Stomach (tissue), 9 donors: Measurements from ENCODE around the gene ZNF555. TPM values are rescaled to one million over a fixed set of nuclear protein-coding genes. Genes with fewer than 3 reads are reported as not detected.

Source experiments
- DNase-seq, 2 donors: peaks; one replicate each; pipeline versions ENCODE4 v3.0.0 to v3.0.0-alpha.2; 2013 to 2019
- H3K27ac ChIP-seq, 5 donors: fragments of 200-600 bp in 4 of 5; sonication (generic) in 4 of 5; one replicate each; pipeline ENCODE4 v1.5.1; 2013 to 2019; ENCODE audit warnings: mild to moderate bottlenecking in 1 of 5, moderate library complexity in 1 of 5
- H3K27me3 ChIP-seq, 3 donors: fragments of 200-600 bp; sonication (generic); one replicate each; pipeline ENCODE4 v1.5.1; 2017 to 2019; ENCODE audit warnings: mixed run types in 1 of 3
- H3K36me3 ChIP-seq, 4 donors: fragments of 200-600 bp; sonication (generic); 1 replicate in 3 of 4; 2 replicates in 1 of 4; pipeline ENCODE4 v1.5.1; 2016 to 2019
- H3K4me1 ChIP-seq, 4 donors: fragments of 200-600 bp; sonication (generic); one replicate each; pipeline ENCODE4 v1.5.1; 2016 to 2019
- H3K4me3 ChIP-seq, 4 donors: fragments of 200-600 bp; sonication (generic) in 3 of 4; one replicate each; pipeline ENCODE4 v1.5.1; 2016 to 2019; ENCODE audit warnings: mild to moderate bottlenecking in 1 of 4
- H3K9me3 ChIP-seq, 4 donors: fragments of 200-600 bp; sonication (generic); one replicate each; pipeline ENCODE4 v1.5.1; 2016 to 2019
- EP300 ChIP-seq: sonication (generic); formaldehyde crosslinking; IDR thresholded peaks from one replicate; pipeline ENCODE4 v1.6.1; 2017; ENCODE audit warnings: antibody characterized with exemption
- POLR2A ChIP-seq, 4 donors: fragments of 450-650 bp; IDR thresholded peaks; one replicate each; pipeline ENCODE4 v1.6.1; 2016; ENCODE audit warnings: antibody characterized with exemption in 4 of 4, control low read depth in 2 of 4, mild to moderate bottlenecking in 1 of 4, moderate library complexity in 1 of 4
- POLR2AphosphoS5 ChIP-seq, 3 donors: sonication (generic); formaldehyde crosslinking; IDR thresholded peaks; one replicate each; pipeline ENCODE4 v1.6.1; 2016; ENCODE audit warnings: antibody characterized with exemption in 3 of 3
- WGBS, 5 donors: extraction: QIAGEN DNeasy Blood & Tissue Kit in 3 of 5; methylation state at CpG; one replicate each; pipeline versions ENCODE4 v1.1.5 to v1.1.7; 2013 to 2018; 5-methylcytosine and 5-hydroxymethylcytosine counted together
- intact Hi-C: fragments of 100-400 bp; cut with DNase I; formaldehyde crosslinking; loops from one replicate; pipeline ENCODE4 v1.15.1; 2023; ENCODE audit warnings: low total_unique reads
- polyA plus RNA-seq, 3 donors: library from polyadenylated mRNA; stranded (reverse); fragments of 200-250 nt; gene quantifications; one replicate each; pipeline ENCODE4 v1.2.3, GENCODE V29; 2013
- total RNA-seq, 5 donors: library from RNA; depleted of rRNA; stranded (reverse); fragments of >200 nt; gene quantifications; one replicate each; pipeline versions ENCODE4 v1.1.0 to v1.2.3, GENCODE V29; 2014 to 2016
- TF ChIP-seq, protein P1 (sequence below), 7 experiments: fragments of 450-650 bp in 4 of 7; fragments of 200-600 bp in 3 of 7; sonication (generic) in 3 of 7; IDR thresholded peaks; one replicate each; pipeline ENCODE4 v1.5.1; 2016 to 2019; ENCODE audit warnings: antibody characterized with exemption in 7 of 7, control low read depth in 2 of 7, mild to moderate bottlenecking in 1 of 7
- donor health status: healthy with polysubstance abuse.
- donor health status: Bipolar disorder and iron deficiency.
- donor health status: healthy.

ZNF555 gene
- total and polyA plus RNA-seq, 8 donors = 0.58 to 11.2 (median 2.1) TPM

DNA sequence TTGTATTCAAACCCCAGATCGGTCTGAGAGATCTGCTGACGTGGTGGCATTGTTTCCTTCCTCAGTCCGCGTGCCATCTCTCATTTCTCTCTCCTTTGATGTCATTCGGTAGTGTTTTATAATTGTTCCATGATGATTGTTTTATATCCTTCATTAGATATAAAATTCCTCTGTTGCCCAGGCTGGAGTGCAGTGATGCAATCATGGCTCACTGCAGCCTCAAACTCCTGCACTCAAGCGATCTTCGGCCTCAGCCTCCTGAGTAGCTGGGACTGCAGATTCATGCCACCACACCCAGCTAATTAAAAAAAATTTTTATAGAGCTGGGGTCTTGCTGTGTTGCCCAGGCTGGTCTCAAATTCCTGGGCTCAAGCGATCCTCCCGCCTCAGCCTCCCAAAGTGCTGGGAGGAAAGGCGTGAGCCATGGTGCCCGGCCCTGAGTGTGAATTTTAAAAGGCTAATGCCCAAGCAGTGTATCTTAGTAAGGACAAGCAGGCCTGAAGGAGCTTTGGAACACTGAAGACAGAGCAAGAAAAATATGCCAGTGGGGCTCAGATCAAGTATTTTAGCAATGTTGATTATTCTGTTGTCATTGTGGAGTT, 64.7 kb downstream of the ZNF555 start:
- no peak overlapping the region for H3K4me3 ChIP-seq
- H3K4me1 ChIP-seq = peaks cover 10 to 24% (median 21%) of the 10 kb centered on the region in 4 donors
- no peak for DNase-seq
- intact Hi-C loops = no loop called here
- H3K9me3 ChIP-seq = no peaks in the 10 kb centered on the region
- H3K27me3 ChIP-seq = no peaks in the 10 kb centered on the region
- WGBS, 5 donors = 83 to 97% (median 90%) methylated on average over 11 of the region's 11 CpGs
- H3K36me3 ChIP-seq = no peaks in the 10 kb centered on the region
- no peak overlapping the region for H3K27ac ChIP-seq
- TF ChIP-seq POLR2AphosphoS5 (IDR thresholded peaks at IDR 0.05) (no peak), POLR2A (IDR thresholded peaks at IDR 0.05) (no peak), EP300 (no peak)
- TF ChIP-seq, protein P1, sequence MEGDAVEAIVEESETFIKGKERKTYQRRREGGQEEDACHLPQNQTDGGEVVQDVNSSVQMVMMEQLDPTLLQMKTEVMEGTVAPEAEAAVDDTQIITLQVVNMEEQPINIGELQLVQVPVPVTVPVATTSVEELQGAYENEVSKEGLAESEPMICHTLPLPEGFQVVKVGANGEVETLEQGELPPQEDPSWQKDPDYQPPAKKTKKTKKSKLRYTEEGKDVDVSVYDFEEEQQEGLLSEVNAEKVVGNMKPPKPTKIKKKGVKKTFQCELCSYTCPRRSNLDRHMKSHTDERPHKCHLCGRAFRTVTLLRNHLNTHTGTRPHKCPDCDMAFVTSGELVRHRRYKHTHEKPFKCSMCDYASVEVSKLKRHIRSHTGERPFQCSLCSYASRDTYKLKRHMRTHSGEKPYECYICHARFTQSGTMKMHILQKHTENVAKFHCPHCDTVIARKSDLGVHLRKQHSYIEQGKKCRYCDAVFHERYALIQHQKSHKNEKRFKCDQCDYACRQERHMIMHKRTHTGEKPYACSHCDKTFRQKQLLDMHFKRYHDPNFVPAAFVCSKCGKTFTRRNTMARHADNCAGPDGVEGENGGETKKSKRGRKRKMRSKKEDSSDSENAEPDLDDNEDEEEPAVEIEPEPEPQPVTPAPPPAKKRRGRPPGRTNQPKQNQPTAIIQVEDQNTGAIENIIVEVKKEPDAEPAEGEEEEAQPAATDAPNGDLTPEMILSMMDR (IDR thresholded peaks at IDR 0.05) = no peak

DNA sequence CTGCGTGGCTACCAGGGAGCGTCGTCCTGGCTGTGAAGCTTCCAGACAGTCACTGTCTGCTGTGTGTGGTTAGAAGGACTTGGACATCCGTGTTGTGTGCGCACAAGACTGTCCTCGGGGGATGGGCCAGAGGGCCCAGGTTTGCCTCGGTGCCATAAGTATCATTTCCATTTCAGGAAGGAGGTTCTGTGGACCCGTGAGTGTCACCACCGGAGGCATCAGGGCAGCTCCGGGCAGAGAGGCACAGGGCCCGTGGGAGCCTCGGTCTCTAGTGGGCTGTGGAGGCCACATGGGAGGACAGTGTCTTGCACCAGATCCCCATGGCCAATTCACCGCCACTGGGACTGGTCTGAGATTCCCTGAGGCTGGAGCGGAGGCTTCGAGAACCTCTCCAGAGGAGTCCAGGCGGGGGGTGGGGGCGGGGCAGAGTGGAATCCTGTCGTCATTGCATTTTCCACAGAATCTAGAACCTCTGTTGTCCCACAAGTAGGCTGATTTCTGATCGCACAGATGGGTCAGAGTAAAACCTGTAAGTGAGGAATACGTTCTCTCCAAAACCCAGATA, 65.4 kb downstream of the ZNF555 start:
- no peak for DNase-seq
- WGBS, 5 donors = 86 to 95% (median 88%) methylated on average over 16 to 20 of the region's 20 CpGs
- no peak overlapping the region for H3K4me3 ChIP-seq
- H3K27me3 ChIP-seq = no peaks in the 10 kb centered on the region
- no peak for TF ChIP-seq POLR2AphosphoS5 (IDR thresholded peaks at IDR 0.05)
- TF ChIP-seq EP300 = no peak
- TF ChIP-seq POLR2A (IDR thresholded peaks at IDR 0.05) = no peak
- TF ChIP-seq, protein P1 (IDR thresholded peaks at IDR 0.05) = no peak
- intact Hi-C loops = no loop called here
- H3K9me3 ChIP-seq = no peaks in the 10 kb centered on the region
- H3K4me1 ChIP-seq = peaks cover 6 to 18% (median 14%) of the 10 kb centered on the region in 4 donors
- no peak overlapping the region for H3K27ac ChIP-seq
- H3K36me3 ChIP-seq = no peaks in the 10 kb centered on the region

Other genes with a start within 250 kb of the ZNF555 start
- 10 to 100 TPM in 1 of 5 donors, 1 to 10 TPM in 3, under 1 TPM in 1; 0.58 to 15.1 (median 3.6) TPM for gene GNG7, start 138.8 kb upstream of the ZNF555 start, total RNA-seq
- gene GNG7, start 138.8 kb upstream of the ZNF555 start, polyA plus RNA-seq = 1 to 10 TPM; 3.4 to 7.0 (median 5.0) TPM
- 1 to 10 TPM in 2 of 5 donors, under 1 TPM in 2, not detected in 1; 0.73 to 2.9 (median 1.0) TPM for gene DIRAS1, start 120.1 kb upstream of the ZNF555 start, total RNA-seq
- gene DIRAS1, start 120.1 kb upstream of the ZNF555 start, polyA plus RNA-seq = 1 to 10 TPM; 2.1 to 8.4 (median 2.8) TPM
- gene SLC39A3, start 101.5 kb upstream of the ZNF555 start, total RNA-seq = 10 to 100 TPM in 2 of 5 donors, 1 to 10 TPM in 2, not detected in 1; 3.6 to 33.6 (median 16.4) TPM
- gene SLC39A3, start 101.5 kb upstream of the ZNF555 start, polyA plus RNA-seq = 10 to 100 TPM in 2 of 3 donors, 1 to 10 TPM in 1; 7.3 to 26.7 (median 14.9) TPM
- gene SGTA, start 58.2 kb upstream of the ZNF555 start, total RNA-seq = 100 to 1,000 TPM in 1 of 5 donors, 10 to 100 TPM in 4; 18.5 to 173 (median 41.1) TPM
- 10 to 100 TPM; 46.1 to 64.8 (median 59.3) TPM for gene SGTA, start 58.2 kb upstream of the ZNF555 start, polyA plus RNA-seq
- gene THOP1, start 56.0 kb upstream of the ZNF555 start, total RNA-seq = 100 to 1,000 TPM in 1 of 5 donors, 10 to 100 TPM in 4; 16.1 to 244 (median 50.8) TPM
- 10 to 100 TPM; 16.2 to 47.9 (median 46.5) TPM for gene THOP1, start 56.0 kb upstream of the ZNF555 start, polyA plus RNA-seq
- gene ZNF554, start 21.6 kb upstream of the ZNF555 start, total RNA-seq = 10 to 100 TPM in 2 of 5 donors, 1 to 10 TPM in 2, under 1 TPM in 1; 0.58 to 21.4 (median 7.5) TPM
- gene ZNF554, start 21.6 kb upstream of the ZNF555 start, polyA plus RNA-seq = 1 to 10 TPM; 1.6 to 2.7 (median 2.2) TPM
- under 1 TPM in 1 of 5 donors, not detected in 4; 0.58 TPM for gene ZNF556, start 25.9 kb downstream of the ZNF555 start, total RNA-seq
- gene ZNF556, start 25.9 kb downstream of the ZNF555 start, polyA plus RNA-seq = under 1 TPM in 2 of 3 donors, not detected in 1; 0.19 to 0.23 TPM
- 10 to 100 TPM in 4 of 5 donors, under 1 TPM in 1; 0.89 to 42.0 (median 16.5) TPM for gene ZNF57, start 59.5 kb downstream of the ZNF555 start, total RNA-seq
- gene ZNF57, start 59.5 kb downstream of the ZNF555 start, polyA plus RNA-seq = 10 to 100 TPM in 1 of 3 donors, 1 to 10 TPM in 2; 7.4 to 11.2 (median 9.5) TPM
- gene ZNF77, start 103.5 kb downstream of the ZNF555 start, total RNA-seq = 10 to 100 TPM in 2 of 5 donors, 1 to 10 TPM in 2, under 1 TPM in 1; 0.29 to 65.3 (median 6.5) TPM
- 1 to 10 TPM; 2.0 to 2.4 (median 2.3) TPM for gene ZNF77, start 103.5 kb downstream of the ZNF555 start, polyA plus RNA-seq
- 1 to 10 TPM in 2 of 5 donors, under 1 TPM in 2, not detected in 1; 0.73 to 7.0 (median 1.8) TPM for gene TLE6, start 136.1 kb downstream of the ZNF555 start, total RNA-seq
- 1 to 10 TPM in 2 of 3 donors, under 1 TPM in 1; 0.31 to 3.4 (median 2.7) TPM for gene TLE6, start 136.1 kb downstream of the ZNF555 start, polyA plus RNA-seq
- 10 to 100 TPM; 13.8 to 92.9 (median 47.2) TPM for gene TLE2, start 187.8 kb downstream of the ZNF555 start, total RNA-seq
- gene TLE2, start 187.8 kb downstream of the ZNF555 start, polyA plus RNA-seq = 10 to 100 TPM; 21.4 to 24.1 (median 21.8) TPM
- 100 to 1,000 TPM; 126 to 386 (median 264) TPM for gene TLE5, start 221.0 kb downstream of the ZNF555 start, total RNA-seq
- 100 to 1,000 TPM; 470 to 688 (median 669) TPM for gene TLE5, start 221.0 kb downstream of the ZNF555 start, polyA plus RNA-seq